Femur (tissue), 1 donor: Measurements from ENCODE around the gene IFT122.
A peak's percentile ranks its signal among the peaks of the same experiment; 100 is the strongest.
"Not testable (repeated sequence)": the region's sequence is repeated elsewhere in the genome, so short reads cannot be mapped to it uniquely, and the experiment has no call there.

Experiments
- DNase-seq: peaks from one replicate; pipeline ENCODE4 v3.0.0-alpha.2; 2017

Gene IFT122

GRCh38 chr3:129481225-129481765, 41.3 kb downstream of the IFT122 start:
- DNase-seq, result peak; percentile 65

- DNase-seq, result peak; percentile 76
These were observed 41.8 kb downstream of the IFT122 start for GRCh38 chr3:129481766-129482332.

- DNase-seq, result no peak
These were observed 42.7 kb downstream of the IFT122 start for GRCh38 chr3:129482721-129483120.

GRCh38 chr3:129483870-129484269, 43.8 kb downstream of the IFT122 start:
- DNase-seq, result no peak

GRCh38 chr3:129485146-129485545, 45.1 kb downstream of the IFT122 start:
- DNase-seq, result not testable (repeated sequence)

- DNase-seq, result peak; percentile 72
These were observed 46.0 kb downstream of the IFT122 start for GRCh38 chr3:129485721-129486663.

GRCh38 chr3:129486664-129487035, 46.6 kb downstream of the IFT122 start:
- DNase-seq, result no peak

- DNase-seq, result no peak
These were observed 47.3 kb downstream of the IFT122 start for GRCh38 chr3:129487183-129487867.

- not testable (repeated sequence) for DNase-seq
These were observed 47.9 kb downstream of the IFT122 start for GRCh38 chr3:129487868-129488335.

GRCh38 chr3:129489258-129489657, 49.2 kb downstream of the IFT122 start:
- not testable (repeated sequence) for DNase-seq

GRCh38 chr3:129490273-129490675, 50.2 kb downstream of the IFT122 start:
- peak; percentile 89 for DNase-seq

- DNase-seq, result not testable (repeated sequence)
These were observed 51.1 kb downstream of the IFT122 start for GRCh38 chr3:129491077-129491476.

- no peak for DNase-seq
These were observed 51.8 kb downstream of the IFT122 start for GRCh38 chr3:129491794-129492193.

- DNase-seq, result no peak
These were observed 52.7 kb downstream of the IFT122 start for GRCh38 chr3:129492691-129493090.

GRCh38 chr3:129493206-129493605, 53.2 kb downstream of the IFT122 start:
- DNase-seq, result no peak

GRCh38 chr3:129494499-129494898, 54.5 kb downstream of the IFT122 start:
- DNase-seq, result not testable (repeated sequence)

- DNase-seq, result not testable (repeated sequence)
These were observed 55.1 kb downstream of the IFT122 start for GRCh38 chr3:129495006-129495639.

- not testable (repeated sequence) for DNase-seq
These were observed 57.9 kb downstream of the IFT122 start for GRCh38 chr3:129497876-129498275.

GRCh38 chr3:129498603-129499488, 58.8 kb downstream of the IFT122 start:
- not testable (repeated sequence) for DNase-seq

GRCh38 chr3:129499604-129500333, 59.7 kb downstream of the IFT122 start:
- not testable (repeated sequence) for DNase-seq

- no peak for DNase-seq
These were observed 60.3 kb downstream of the IFT122 start for GRCh38 chr3:129500334-129500658.
